ENCODE data around the gene MOB3A. TPM values are rescaled to one million over a fixed set of nuclear protein-coding genes. Genes with fewer than 3 reads are reported as not detected.

MOB3A gene
- total RNA-seq, 2 donors from 2014 or later, result 108 to 162 TPM

DNA sequence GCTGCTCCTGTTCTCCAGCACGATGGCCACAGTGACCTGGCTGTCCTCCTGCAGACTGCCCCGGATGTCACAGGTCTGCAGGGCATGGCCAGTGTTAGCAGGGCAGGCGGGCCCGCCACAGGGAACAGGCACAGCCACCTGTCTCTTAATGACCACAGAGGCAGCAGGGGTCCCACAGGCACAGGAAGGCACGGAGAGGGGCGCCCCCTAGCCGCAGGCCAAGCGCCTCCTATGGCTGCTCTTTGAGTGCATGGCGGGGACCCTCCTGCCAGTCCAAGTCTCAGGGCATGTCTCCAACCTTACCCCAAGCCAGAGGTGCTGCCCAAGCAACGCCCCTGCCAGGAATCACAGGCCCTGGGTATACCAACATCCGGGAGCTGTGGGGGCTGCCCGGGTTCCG, 14.7 kb upstream of the MOB3A start:
- no peak overlapping the region for H3K27ac Mint-ChIP-seq
- DNase-seq (no peak), ATAC-seq (no peak)
- peaks cover 12% of the 10 kb centered on the region for H3K4me1 Mint-ChIP-seq
- H3K36me3 Mint-ChIP-seq (ENCODE audit: low read depth), result peaks cover 13% of the 10 kb centered on the region
- no peaks in the 10 kb centered on the region for H3K27me3 Mint-ChIP-seq
- H3K4me3 Mint-ChIP-seq, result no peak overlapping the region
- no peaks in the 10 kb centered on the region for H3K9me3 ChIP-seq (ENCODE audit: control insufficient read depth, low read length, poor library complexity, severe bottlenecking)

GRCh38 chr19:2109046-2109864, 13.1 kb upstream of the MOB3A start:
- H3K36me3 Mint-ChIP-seq (ENCODE audit: low read depth), result peaks cover 10% of the 10 kb centered on the region
- H3K9me3 ChIP-seq (ENCODE audit: control insufficient read depth, low read length, poor library complexity, severe bottlenecking), result no peaks in the 10 kb centered on the region
- no peaks in the 10 kb centered on the region for H3K27me3 Mint-ChIP-seq
- ATAC-seq (no peak), DNase-seq (no peak)
- no peak overlapping the region for H3K27ac Mint-ChIP-seq
- no peak overlapping the region for H3K4me3 Mint-ChIP-seq
- peaks cover 11% of the 10 kb centered on the region for H3K4me1 Mint-ChIP-seq

DNA sequence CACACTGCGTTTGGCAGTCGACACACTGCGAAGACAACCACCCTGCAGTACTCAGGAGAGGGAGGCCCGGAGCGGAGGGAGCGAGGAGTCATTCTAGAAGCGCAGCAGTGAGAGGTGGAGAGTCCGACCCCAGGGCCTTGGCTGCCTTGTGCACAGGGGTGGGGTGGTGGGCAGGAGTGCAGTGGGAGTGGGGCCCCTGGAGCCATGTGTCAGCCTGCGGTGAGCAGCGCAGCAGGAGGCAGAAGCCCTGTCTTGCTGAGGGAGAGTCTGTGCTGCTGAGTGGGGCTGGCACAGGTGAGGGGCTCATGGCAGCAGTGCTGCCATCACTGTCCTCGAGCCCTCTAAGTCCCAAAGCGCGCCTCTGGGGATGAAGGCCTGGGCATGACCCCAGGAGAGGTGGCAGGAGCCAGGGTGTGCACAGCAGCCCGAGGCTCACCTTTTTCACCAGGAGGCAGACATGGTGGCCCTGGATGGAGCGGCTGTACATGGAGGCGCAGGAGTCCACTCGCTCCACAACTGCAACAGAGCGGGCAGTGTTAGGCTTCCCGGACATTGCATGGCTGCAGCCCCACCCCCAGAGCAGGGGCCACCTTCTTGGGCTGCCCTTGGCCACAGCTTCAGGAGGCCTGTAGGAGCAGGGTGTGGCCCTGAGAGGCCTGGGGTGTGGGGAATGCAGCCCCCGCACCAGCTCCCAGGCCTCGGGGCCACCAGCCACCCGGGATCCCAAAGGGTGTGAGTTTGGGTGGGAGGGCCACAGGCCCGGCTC, 12.3 kb upstream of the MOB3A start:
- Mint-ChIP-seq H3K4me3 (no peak overlapping the region), H3K4me1 (peaks cover 7% of the 10 kb centered on the region), H3K27ac (no peak overlapping the region), H3K36me3 (ENCODE audit: low read depth) (peaks cover 5% of the 10 kb centered on the region), H3K27me3 (no peaks in the 10 kb centered on the region)
- no peak for ATAC-seq
- no peak for DNase-seq
- no peaks in the 10 kb centered on the region for H3K9me3 ChIP-seq (ENCODE audit: control insufficient read depth, low read length, poor library complexity, severe bottlenecking)

GRCh38 chr19:2103045-2103707, 7.0 kb upstream of the MOB3A start:
- H3K9me3 ChIP-seq (ENCODE audit: control insufficient read depth, low read length, poor library complexity, severe bottlenecking), result no peaks in the 10 kb centered on the region
- Mint-ChIP-seq H3K27ac (no peak overlapping the region), H3K4me3 (no peak overlapping the region), H3K27me3 (no peaks in the 10 kb centered on the region), H3K36me3 (ENCODE audit: low read depth) (peaks cover 9% of the 10 kb centered on the region), H3K4me1 (peaks cover 4% of the 10 kb centered on the region)
- ATAC-seq (no peak), DNase-seq (no peak)

DNA sequence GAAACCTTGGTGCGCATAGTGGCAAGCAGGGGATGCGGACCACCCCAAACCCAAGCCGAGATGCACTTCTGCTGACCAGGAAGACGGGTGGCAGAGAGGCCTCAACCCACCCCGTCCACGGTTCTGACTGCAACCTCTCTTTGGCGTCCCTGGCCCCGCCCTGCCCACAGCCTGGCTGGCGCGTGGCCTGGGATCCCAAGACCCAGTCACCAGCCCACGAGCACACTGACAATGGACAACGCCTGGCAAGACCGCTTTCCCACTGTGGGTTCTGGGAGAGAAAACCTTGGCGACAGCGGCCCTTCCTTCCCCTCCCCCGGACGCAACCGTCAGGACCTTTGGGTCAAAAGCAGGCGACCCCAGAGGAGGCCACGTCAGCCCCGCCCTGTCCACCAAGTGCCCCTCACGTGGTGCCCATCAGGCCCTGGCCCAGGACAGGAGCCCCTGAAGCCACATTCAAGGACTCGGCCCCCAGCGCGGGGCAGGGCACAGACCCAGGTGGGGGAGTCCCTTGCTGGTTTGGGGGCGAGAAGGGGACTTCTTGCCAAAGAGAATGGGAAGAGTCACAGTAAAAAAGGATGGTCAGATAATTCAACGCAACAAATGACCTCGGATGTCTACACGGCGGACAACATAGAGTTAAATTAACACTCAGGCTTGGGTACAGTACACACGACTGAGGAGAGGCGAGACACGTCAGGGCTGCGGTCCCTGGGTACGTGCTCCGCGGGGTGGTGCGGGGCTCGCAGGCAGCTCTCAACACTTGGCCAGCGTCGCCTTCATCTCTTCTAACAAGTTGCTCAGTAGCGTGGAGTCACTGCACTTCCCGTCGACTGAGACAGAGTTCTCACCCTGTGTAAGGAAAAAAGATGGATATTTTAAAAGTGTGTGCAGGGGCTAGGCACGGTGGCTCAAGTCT, 5.5 kb upstream of the MOB3A start:
- no peak overlapping the region for H3K4me3 Mint-ChIP-seq
- ATAC-seq (no peak), DNase-seq (no peak)
- H3K27ac Mint-ChIP-seq, result peak overlapping the region; percentile 19
- peaks cover 7% of the 10 kb centered on the region for H3K4me1 Mint-ChIP-seq
- no peaks in the 10 kb centered on the region for H3K27me3 Mint-ChIP-seq
- peaks cover 5% of the 10 kb centered on the region for H3K36me3 Mint-ChIP-seq (ENCODE audit: low read depth)
- no peaks in the 10 kb centered on the region for H3K9me3 ChIP-seq (ENCODE audit: control insufficient read depth, low read length, poor library complexity, severe bottlenecking)

DNA sequence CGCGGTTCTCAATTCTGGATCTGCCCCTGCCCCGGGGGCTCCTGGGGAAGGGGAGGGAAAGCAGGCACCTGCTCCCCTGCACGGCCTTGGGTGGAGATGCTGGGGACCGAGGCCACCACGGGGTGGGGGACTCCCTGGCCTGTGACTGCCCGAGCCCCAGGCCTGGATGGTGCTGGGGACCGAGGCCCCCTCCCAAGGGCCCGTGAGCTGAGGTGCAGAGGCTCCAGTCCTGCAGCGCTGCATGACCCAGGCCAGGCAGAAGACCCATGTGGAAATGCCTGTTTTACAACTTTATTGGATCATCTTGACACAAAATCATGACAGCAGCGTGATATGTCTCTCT, 4.6 kb upstream of the MOB3A start:
- ATAC-seq (no peak), DNase-seq (no peak)
- H3K27me3 Mint-ChIP-seq, result no peaks in the 10 kb centered on the region
- peaks cover 4% of the 10 kb centered on the region for H3K36me3 Mint-ChIP-seq (ENCODE audit: low read depth)
- peaks cover 7% of the 10 kb centered on the region for H3K4me1 Mint-ChIP-seq
- no peak overlapping the region for H3K4me3 Mint-ChIP-seq
- no peak overlapping the region for H3K27ac Mint-ChIP-seq
- H3K9me3 ChIP-seq (ENCODE audit: control insufficient read depth, low read length, poor library complexity, severe bottlenecking), result no peaks in the 10 kb centered on the region

GRCh38 chr19:2099937-2100718, 4.0 kb upstream of the MOB3A start:
- H3K4me1 Mint-ChIP-seq, result peaks cover 8% of the 10 kb centered on the region
- peaks cover 4% of the 10 kb centered on the region for H3K36me3 Mint-ChIP-seq (ENCODE audit: low read depth)
- DNase-seq, result no peak
- H3K27ac Mint-ChIP-seq, result no peak overlapping the region
- H3K27me3 Mint-ChIP-seq, result no peaks in the 10 kb centered on the region
- H3K4me3 Mint-ChIP-seq, result no peak overlapping the region
- no peak for ATAC-seq
- no peaks in the 10 kb centered on the region for H3K9me3 ChIP-seq (ENCODE audit: control insufficient read depth, low read length, poor library complexity, severe bottlenecking)

- H3K4me3 Mint-ChIP-seq, result no peak overlapping the region
- DNase-seq, result no peak
These were observed 3.0 kb upstream of the MOB3A start for GRCh38 chr19:2099054-2099501.

GRCh38 chr19:2097886-2098327, 1.8 kb upstream of the MOB3A start:
- peak overlapping the region; percentile 89 for H3K4me3 Mint-ChIP-seq
- H3K27me3 Mint-ChIP-seq, result no peaks in the 10 kb centered on the region
- peaks cover 22% of the 10 kb centered on the region for H3K4me1 Mint-ChIP-seq
- ATAC-seq (no peak), DNase-seq (no peak)
- peaks cover 4% of the 10 kb centered on the region for H3K36me3 Mint-ChIP-seq (ENCODE audit: low read depth)
- H3K27ac Mint-ChIP-seq, result peak overlapping the region; percentile 77
- no peaks in the 10 kb centered on the region for H3K9me3 ChIP-seq (ENCODE audit: control insufficient read depth, low read length, poor library complexity, severe bottlenecking)

More at GRCh38 chr19:2099054-2099501, 3.0 kb upstream of the MOB3A start:
- no peak overlapping the region for H3K27ac Mint-ChIP-seq
- H3K4me1 Mint-ChIP-seq, result peaks cover 17% of the 10 kb centered on the region
- no peaks in the 10 kb centered on the region for H3K27me3 Mint-ChIP-seq
- ATAC-seq, result no peak
- peaks cover 4% of the 10 kb centered on the region for H3K36me3 Mint-ChIP-seq (ENCODE audit: low read depth)
- H3K9me3 ChIP-seq (ENCODE audit: control insufficient read depth, low read length, poor library complexity, severe bottlenecking), result no peaks in the 10 kb centered on the region

DNA sequence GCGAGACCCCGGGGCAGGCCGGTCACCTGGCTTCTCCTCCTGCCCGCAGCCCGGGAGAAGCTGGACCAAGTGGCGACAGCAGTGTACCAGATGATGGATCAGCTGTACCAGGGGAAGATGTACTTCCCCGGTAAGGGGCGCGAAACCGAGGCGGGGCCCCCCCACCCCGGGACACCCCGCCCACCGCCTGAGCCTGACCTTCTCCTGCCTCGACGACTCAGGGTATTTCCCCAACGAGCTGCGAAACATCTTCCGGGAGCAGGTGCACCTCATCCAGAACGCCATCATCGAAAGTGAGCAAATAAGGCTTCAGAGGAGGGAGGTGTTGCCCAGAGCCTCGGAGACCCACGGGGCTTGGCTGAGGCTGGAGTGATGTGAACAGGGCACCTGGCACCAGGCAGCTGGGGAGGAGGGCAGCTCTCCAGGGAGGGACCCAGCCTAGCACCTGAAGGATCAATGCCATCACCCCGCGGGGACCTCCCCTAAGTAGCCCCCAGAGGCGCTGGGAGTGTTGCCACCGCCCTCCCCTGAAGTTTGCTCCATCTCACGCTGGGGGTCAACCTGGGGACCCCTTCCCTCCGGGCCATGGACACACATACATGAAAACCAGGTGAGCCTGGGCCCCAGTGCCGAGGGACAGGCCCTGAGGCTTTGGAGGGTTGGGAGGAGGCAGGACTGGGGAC, 1.2 kb upstream of the MOB3A start:
- ATAC-seq, result peak; percentile 25

GRCh38 chr19:2096480-2097202, 515 bp upstream of the MOB3A start, which contains the start of gene IZUMO4:
TSS of gene IZUMO4 (plus strand) at chr19:2096915. CDS start at chr19:2096946, 31 bp downstream.
- Mint-ChIP-seq H3K27ac (peak within 1 kb of the TSS; percentile 96), H3K27me3 (no peaks in the 10 kb centered on the region), H3K4me1 (peaks cover 20% of the 10 kb centered on the region), H3K4me3 (peak within 1 kb of the TSS; percentile 98), H3K36me3 (ENCODE audit: low read depth) (no peaks in the 10 kb centered on the region)
- ATAC-seq (peak; percentile 83), DNase-seq (peak; percentile 100)
- no peaks in the 10 kb centered on the region for H3K9me3 ChIP-seq (ENCODE audit: control insufficient read depth, low read length, poor library complexity, severe bottlenecking)

More for the DNA sequence above, 1.2 kb upstream of the MOB3A start:
- no peaks in the 10 kb centered on the region for H3K9me3 ChIP-seq (ENCODE audit: control insufficient read depth, low read length, poor library complexity, severe bottlenecking)
- Mint-ChIP-seq H3K27ac (peak overlapping the region; percentile 77), H3K4me1 (peaks cover 22% of the 10 kb centered on the region), H3K4me3 (peak overlapping the region; percentile 89), H3K36me3 (ENCODE audit: low read depth) (peaks cover 4% of the 10 kb centered on the region), H3K27me3 (no peaks in the 10 kb centered on the region)
- peak; percentile 42 to 67 (median 58) for DNase-seq
